ENCODE results near the gene MRPL40. TPM values are rescaled to one million over a fixed set of nuclear protein-coding genes. Genes with fewer than 3 reads are reported as not detected.

MRPL40 gene
- total and polyA plus RNA-seq, 2 experiments from 2014 or later, result 15.5 to 53.5 TPM

DNA sequence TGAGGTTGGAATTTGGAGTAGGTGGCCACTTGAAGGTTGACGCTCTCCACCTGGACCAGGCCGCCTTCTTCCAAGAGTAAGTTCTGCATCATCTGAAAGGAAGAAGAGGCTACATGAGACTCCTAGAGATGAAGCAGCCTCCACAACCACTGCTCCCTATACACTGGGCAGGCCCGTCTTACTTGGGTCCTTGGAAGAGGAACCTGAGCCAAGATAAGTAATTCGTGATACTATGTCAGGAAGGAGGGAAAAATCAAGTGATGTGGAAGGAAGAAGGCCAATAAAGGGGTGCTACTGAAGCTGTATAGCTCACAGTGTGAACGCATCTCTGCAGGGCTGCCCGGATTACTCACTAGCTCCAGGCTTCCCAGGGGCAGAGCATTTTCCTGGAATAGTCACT, 35.6 kb downstream of the MRPL40 start:
- DNase-seq (ENCODE audit: low spot score) (no peak), ATAC-seq (no peak)
- Histone ChIP-seq H3K4me1 (ENCODE audit: insufficient read depth) (no peaks in the 10 kb centered on the region), H3F3A (replicated peaks; ENCODE audit: low read depth) (no peaks in the 10 kb centered on the region), H3K27me3 (ENCODE audit: insufficient read depth) (no peaks in the 10 kb centered on the region), H3K79me2 (replicated peaks; ENCODE audit: insufficient read depth) (peaks cover under 1% of the 10 kb centered on the region; the same call in 1 of the 2 replicates), H3K9me2 (ENCODE audit: insufficient read depth) (no peaks in the 10 kb centered on the region), H2AFZ (no peak overlapping the region), H3K36me3 (ENCODE audit: insufficient read depth) (peaks cover 41% of the 10 kb centered on the region), H3K4me2 (no peak overlapping the region), H3K4me3 (no peak overlapping the region), H3K27ac (ENCODE audit: low read depth) (no peak overlapping the region), H4K20me1 (replicated peaks; ENCODE audit: insufficient read depth) (peaks cover 11% of the 10 kb centered on the region)
- H3K4me3 Mint-ChIP-seq, result no peak overlapping the region
- H3K9me3 Mint-ChIP-seq, result no peaks in the 10 kb centered on the region
- peaks cover 83% of the 10 kb centered on the region for H3K36me3 Mint-ChIP-seq (ENCODE audit: low read depth)
- no peaks in the 10 kb centered on the region for H3K4me1 Mint-ChIP-seq
- no peak overlapping the region for H3K27ac Mint-ChIP-seq
- TF ChIP-seq CREB1 (CRISPR knock-in tag; IDR thresholded peaks at IDR 0.05; ENCODE audit: low read depth) (no peak), ZNF114 (CRISPR knock-in tag; IDR thresholded peaks at IDR 0.05) (no peak), STAT1 (IDR thresholded peaks at IDR 0.05; ENCODE audit: unreplicated experiment) (no peak)
- H3K27me3 Mint-ChIP-seq (ENCODE audit: insufficient read depth, low read depth, poor library complexity), result no peaks in the 10 kb centered on the region

DNA sequence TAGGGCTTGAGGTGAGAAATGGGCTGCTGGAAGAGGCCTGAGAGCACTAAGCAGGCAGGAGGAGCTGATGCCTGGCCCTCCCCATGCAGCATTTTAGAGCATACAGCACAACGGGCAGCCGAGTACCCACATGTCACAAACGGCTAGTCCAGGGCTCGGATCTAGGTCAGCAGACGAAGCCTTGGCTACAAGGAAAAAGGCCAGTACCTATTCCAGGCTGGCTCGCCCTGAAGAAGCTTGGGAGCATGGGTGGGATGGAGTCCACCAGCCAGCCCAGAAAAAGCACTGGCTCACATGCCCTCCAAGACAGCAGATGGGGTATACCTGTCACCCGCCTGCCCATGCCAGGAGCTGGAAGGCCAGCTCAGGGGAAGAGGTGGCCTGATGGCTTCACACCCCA, 37.1 kb downstream of the MRPL40 start:
- no peaks in the 10 kb centered on the region for H3K27me3 ChIP-seq (ENCODE audit: insufficient read depth)
- H3F3A ChIP-seq (replicated peaks; ENCODE audit: low read depth), result no peaks in the 10 kb centered on the region
- peaks cover 39% of the 10 kb centered on the region for H3K36me3 ChIP-seq (ENCODE audit: insufficient read depth)
- no peaks in the 10 kb centered on the region for H3K4me1 Mint-ChIP-seq
- no peaks in the 10 kb centered on the region for H3K27me3 Mint-ChIP-seq (ENCODE audit: insufficient read depth, low read depth, poor library complexity)
- H3K9me2 ChIP-seq (ENCODE audit: insufficient read depth), result no peaks in the 10 kb centered on the region
- no peak overlapping the region for H3K27ac ChIP-seq (ENCODE audit: low read depth)
- peaks cover 86% of the 10 kb centered on the region for H3K36me3 Mint-ChIP-seq (ENCODE audit: low read depth)
- ATAC-seq (no peak), DNase-seq (ENCODE audit: low spot score) (no peak)
- H3K27ac Mint-ChIP-seq, result no peak overlapping the region
- no peak overlapping the region for H3K4me2 ChIP-seq
- H4K20me1 ChIP-seq (replicated peaks; ENCODE audit: insufficient read depth), result peaks cover 11% of the 10 kb centered on the region
- no peak overlapping the region for H3K4me3 ChIP-seq
- H3K9me3 Mint-ChIP-seq, result no peaks in the 10 kb centered on the region
- H2AFZ ChIP-seq, result no peak overlapping the region
- peaks cover 13% of the 10 kb centered on the region for H3K79me2 ChIP-seq (replicated peaks; ENCODE audit: insufficient read depth)
- H3K4me1 ChIP-seq (ENCODE audit: insufficient read depth), result no peaks in the 10 kb centered on the region
- H3K4me3 Mint-ChIP-seq, result no peak overlapping the region
- TF ChIP-seq STAT1 (IDR thresholded peaks at IDR 0.05; ENCODE audit: unreplicated experiment), result no peak
- TF ChIP-seq, protein P1, sequence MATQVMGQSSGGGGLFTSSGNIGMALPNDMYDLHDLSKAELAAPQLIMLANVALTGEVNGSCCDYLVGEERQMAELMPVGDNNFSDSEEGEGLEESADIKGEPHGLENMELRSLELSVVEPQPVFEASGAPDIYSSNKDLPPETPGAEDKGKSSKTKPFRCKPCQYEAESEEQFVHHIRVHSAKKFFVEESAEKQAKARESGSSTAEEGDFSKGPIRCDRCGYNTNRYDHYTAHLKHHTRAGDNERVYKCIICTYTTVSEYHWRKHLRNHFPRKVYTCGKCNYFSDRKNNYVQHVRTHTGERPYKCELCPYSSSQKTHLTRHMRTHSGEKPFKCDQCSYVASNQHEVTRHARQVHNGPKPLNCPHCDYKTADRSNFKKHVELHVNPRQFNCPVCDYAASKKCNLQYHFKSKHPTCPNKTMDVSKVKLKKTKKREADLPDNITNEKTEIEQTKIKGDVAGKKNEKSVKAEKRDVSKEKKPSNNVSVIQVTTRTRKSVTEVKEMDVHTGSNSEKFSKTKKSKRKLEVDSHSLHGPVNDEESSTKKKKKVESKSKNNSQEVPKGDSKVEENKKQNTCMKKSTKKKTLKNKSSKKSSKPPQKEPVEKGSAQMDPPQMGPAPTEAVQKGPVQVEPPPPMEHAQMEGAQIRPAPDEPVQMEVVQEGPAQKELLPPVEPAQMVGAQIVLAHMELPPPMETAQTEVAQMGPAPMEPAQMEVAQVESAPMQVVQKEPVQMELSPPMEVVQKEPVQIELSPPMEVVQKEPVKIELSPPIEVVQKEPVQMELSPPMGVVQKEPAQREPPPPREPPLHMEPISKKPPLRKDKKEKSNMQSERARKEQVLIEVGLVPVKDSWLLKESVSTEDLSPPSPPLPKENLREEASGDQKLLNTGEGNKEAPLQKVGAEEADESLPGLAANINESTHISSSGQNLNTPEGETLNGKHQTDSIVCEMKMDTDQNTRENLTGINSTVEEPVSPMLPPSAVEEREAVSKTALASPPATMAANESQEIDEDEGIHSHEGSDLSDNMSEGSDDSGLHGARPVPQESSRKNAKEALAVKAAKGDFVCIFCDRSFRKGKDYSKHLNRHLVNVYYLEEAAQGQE (IDR thresholded peaks at IDR 0.05; ENCODE audit: unreplicated experiment), result no peak
- no peak for TF ChIP-seq EZH2 (IDR thresholded peaks at IDR 0.05; ENCODE audit: low read depth, unreplicated experiment)
- TF ChIP-seq, protein P2, sequence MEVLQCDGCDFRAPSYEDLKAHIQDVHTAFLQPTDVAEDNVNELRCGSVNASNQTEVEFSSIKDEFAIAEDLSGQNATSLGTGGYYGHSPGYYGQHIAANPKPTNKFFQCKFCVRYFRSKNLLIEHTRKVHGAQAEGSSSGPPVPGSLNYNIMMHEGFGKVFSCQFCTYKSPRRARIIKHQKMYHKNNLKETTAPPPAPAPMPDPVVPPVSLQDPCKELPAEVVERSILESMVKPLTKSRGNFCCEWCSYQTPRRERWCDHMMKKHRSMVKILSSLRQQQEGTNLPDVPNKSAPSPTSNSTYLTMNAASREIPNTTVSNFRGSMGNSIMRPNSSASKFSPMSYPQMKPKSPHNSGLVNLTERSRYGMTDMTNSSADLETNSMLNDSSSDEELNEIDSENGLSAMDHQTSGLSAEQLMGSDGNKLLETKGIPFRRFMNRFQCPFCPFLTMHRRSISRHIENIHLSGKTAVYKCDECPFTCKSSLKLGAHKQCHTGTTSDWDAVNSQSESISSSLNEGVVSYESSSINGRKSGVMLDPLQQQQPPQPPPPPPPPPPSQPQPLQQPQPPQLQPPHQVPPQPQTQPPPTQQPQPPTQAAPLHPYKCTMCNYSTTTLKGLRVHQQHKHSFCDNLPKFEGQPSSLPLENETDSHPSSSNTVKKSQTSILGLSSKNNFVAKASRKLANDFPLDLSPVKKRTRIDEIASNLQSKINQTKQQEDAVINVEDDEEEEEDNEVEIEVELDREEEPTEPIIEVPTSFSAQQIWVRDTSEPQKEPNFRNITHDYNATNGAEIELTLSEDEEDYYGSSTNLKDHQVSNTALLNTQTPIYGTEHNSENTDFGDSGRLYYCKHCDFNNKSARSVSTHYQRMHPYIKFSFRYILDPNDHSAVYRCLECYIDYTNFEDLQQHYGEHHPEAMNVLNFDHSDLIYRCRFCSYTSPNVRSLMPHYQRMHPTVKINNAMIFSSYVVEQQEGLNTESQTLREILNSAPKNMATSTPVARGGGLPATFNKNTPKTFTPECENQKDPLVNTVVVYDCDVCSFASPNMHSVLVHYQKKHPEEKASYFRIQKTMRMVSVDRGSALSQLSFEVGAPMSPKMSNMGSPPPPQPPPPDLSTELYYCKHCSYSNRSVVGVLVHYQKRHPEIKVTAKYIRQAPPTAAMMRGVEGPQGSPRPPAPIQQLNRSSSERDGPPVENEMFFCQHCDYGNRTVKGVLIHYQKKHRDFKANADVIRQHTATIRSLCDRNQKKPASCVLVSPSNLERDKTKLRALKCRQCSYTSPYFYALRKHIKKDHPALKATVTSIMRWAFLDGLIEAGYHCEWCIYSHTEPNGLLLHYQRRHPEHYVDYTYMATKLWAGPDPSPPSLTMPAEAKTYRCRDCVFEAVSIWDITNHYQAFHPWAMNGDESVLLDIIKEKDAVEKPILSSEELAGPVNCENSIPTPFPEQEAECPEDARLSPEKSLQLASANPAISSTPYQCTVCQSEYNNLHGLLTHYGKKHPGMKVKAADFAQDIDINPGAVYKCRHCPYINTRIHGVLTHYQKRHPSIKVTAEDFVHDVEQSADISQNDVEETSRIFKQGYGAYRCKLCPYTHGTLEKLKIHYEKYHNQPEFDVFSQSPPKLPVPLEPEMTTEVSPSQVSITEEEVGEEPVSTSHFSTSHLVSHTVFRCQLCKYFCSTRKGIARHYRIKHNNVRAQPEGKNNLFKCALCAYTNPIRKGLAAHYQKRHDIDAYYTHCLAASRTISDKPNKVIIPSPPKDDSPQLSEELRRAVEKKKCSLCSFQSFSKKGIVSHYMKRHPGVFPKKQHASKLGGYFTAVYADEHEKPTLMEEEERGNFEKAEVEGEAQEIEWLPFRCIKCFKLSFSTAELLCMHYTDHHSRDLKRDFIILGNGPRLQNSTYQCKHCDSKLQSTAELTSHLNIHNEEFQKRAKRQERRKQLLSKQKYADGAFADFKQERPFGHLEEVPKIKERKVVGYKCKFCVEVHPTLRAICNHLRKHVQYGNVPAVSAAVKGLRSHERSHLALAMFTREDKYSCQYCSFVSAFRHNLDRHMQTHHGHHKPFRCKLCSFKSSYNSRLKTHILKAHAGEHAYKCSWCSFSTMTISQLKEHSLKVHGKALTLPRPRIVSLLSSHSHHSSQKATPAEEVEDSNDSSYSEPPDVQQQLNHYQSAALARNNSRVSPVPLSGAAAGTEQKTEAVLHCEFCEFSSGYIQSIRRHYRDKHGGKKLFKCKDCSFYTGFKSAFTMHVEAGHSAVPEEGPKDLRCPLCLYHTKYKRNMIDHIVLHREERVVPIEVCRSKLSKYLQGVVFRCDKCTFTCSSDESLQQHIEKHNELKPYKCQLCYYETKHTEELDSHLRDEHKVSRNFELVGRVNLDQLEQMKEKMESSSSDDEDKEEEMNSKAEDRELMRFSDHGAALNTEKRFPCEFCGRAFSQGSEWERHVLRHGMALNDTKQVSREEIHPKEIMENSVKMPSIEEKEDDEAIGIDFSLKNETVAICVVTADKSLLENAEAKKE (CRISPR knock-in tag; IDR thresholded peaks at IDR 0.05), result no peak
- no peak for TF ChIP-seq ZNF331 (CRISPR knock-in tag; IDR thresholded peaks at IDR 0.05; ENCODE audit: low read depth)
- no peak for TF ChIP-seq CREB1 (CRISPR knock-in tag; IDR thresholded peaks at IDR 0.05; ENCODE audit: low read depth)
- TF ChIP-seq, protein P3, sequence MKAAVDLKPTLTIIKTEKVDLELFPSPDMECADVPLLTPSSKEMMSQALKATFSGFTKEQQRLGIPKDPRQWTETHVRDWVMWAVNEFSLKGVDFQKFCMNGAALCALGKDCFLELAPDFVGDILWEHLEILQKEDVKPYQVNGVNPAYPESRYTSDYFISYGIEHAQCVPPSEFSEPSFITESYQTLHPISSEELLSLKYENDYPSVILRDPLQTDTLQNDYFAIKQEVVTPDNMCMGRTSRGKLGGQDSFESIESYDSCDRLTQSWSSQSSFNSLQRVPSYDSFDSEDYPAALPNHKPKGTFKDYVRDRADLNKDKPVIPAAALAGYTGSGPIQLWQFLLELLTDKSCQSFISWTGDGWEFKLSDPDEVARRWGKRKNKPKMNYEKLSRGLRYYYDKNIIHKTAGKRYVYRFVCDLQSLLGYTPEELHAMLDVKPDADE (IDR thresholded peaks at IDR 0.05), result no peak
- TF ChIP-seq NANOG (IDR thresholded peaks at IDR 0.05; ENCODE audit: borderline replicate concordance), result no peak
- TF ChIP-seq JUNB (IDR thresholded peaks at IDR 0.05; ENCODE audit: unreplicated experiment), result no peak
- TF ChIP-seq EZH2phosphoT487 (IDR thresholded peaks at IDR 0.05; ENCODE audit: unreplicated experiment), result no peak
- TF ChIP-seq ZNF114 (CRISPR knock-in tag; IDR thresholded peaks at IDR 0.05), result no peak

Data from GM23338 (cell line).